ENCODE data around the gene ST7L. TPM values are rescaled to one million over a fixed set of nuclear protein-coding genes. Genes with fewer than 3 reads are reported as not detected.

ST7L gene
- total and polyA plus RNA-seq, 4 donors: 8.4 to 36.1 (median 17.2) TPM

DNA sequence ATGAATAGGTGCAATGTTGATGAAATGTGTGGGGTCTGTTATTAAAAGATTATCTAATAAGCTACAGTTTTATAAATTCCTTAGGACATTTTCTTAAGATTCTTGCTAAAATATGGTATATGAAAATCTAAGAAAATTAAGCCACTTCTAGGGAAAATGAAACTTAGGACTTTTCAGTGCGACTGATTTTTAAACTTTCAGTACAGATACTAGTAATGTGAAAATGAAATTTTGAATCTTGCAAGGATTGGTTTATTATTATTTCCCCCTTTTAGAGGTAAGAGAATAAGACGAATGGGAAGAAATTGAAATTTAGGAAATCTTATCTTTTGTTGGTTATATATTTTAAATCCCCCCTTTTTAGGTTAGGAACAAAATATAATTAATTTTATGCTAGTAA lies 17.1 kb upstream of the ST7L start:
- Histone ChIP-seq H3K9me3 (ENCODE audit: control insufficient read depth in 4 of 4, insufficient read depth in 3 of 4, low read length in 3 of 4) (no peaks in the 10 kb centered on the region), H3K27ac (ENCODE audit: low read depth in 1 of 2, low read length in 1 of 2) (no peak overlapping the region), H3K4me1 (ENCODE audit: control insufficient read depth in 5 of 5, insufficient read depth in 5 of 5, low read length in 5 of 5) (peaks cover 0 to 8% (median 3%) of the 10 kb centered on the region in 5 donors), H3K4me3 (no peak overlapping the region), H3K9ac (ENCODE audit: insufficient read depth in 1 of 2, low read length in 2 of 2) (no peak overlapping the region), H3K27me3 (ENCODE audit: control insufficient read depth in 3 of 3, insufficient read depth in 3 of 3, low read length in 2 of 3) (no peaks in the 10 kb centered on the region), H3K36me3 (ENCODE audit: control insufficient read depth in 4 of 4, insufficient read depth in 4 of 4, low read length in 4 of 4) (peaks cover 0 to under 1% (median 0%) of the 10 kb centered on the region in 4 donors)
- WGBS, 2 donors: 74 to 81% methylated on average over 2 of the region's 2 CpGs
- TF ChIP-seq, protein P1, sequence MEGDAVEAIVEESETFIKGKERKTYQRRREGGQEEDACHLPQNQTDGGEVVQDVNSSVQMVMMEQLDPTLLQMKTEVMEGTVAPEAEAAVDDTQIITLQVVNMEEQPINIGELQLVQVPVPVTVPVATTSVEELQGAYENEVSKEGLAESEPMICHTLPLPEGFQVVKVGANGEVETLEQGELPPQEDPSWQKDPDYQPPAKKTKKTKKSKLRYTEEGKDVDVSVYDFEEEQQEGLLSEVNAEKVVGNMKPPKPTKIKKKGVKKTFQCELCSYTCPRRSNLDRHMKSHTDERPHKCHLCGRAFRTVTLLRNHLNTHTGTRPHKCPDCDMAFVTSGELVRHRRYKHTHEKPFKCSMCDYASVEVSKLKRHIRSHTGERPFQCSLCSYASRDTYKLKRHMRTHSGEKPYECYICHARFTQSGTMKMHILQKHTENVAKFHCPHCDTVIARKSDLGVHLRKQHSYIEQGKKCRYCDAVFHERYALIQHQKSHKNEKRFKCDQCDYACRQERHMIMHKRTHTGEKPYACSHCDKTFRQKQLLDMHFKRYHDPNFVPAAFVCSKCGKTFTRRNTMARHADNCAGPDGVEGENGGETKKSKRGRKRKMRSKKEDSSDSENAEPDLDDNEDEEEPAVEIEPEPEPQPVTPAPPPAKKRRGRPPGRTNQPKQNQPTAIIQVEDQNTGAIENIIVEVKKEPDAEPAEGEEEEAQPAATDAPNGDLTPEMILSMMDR (IDR thresholded peaks at IDR 0.05; ENCODE audit: control extremely low read depth, extremely low read depth): no peak
- DNase-seq (no peak), ATAC-seq (ENCODE audit: insufficient read depth, low FRiP score) (no peak)

DNA sequence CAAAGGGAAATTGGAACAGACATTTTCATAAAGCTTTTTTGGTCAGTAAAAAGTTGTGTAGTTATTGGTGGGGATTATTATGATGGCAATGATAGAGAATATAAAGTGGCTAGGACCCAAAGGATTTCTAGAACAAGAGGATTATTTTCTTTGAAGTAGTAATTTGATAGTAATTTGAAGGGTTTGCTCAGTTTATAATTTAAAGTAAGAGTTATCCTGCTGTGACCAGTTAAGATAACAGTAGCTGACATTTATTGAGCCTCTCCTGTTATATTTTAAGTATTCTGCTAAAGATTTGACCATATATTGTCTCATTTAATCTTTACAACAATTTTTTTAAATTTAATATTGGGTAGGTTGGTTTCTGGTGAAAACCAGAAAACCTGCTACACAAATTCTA lies 15.4 kb upstream of the ST7L start:
- DNase-seq (no peak), ATAC-seq (ENCODE audit: insufficient read depth, low FRiP score) (no peak)
- Histone ChIP-seq H3K4me1 (ENCODE audit: control insufficient read depth in 5 of 5, insufficient read depth in 5 of 5, low read length in 5 of 5) (peaks cover 0 to 8% (median 3%) of the 10 kb centered on the region in 5 donors), H3K9me3 (ENCODE audit: control insufficient read depth in 4 of 4, insufficient read depth in 3 of 4, low read length in 3 of 4) (no peaks in the 10 kb centered on the region), H3K27me3 (ENCODE audit: control insufficient read depth in 3 of 3, insufficient read depth in 3 of 3, low read length in 2 of 3) (no peaks in the 10 kb centered on the region), H3K9ac (ENCODE audit: insufficient read depth in 1 of 2, low read length in 2 of 2) (no peak overlapping the region), H3K36me3 (ENCODE audit: control insufficient read depth in 4 of 4, insufficient read depth in 4 of 4, low read length in 4 of 4) (peaks cover 0 to 5% (median 2%) of the 10 kb centered on the region in 4 donors), H3K4me3 (no peak overlapping the region), H3K27ac (ENCODE audit: low read depth in 1 of 2, low read length in 1 of 2) (no peak overlapping the region)
- TF ChIP-seq, protein P1 (IDR thresholded peaks at IDR 0.05; ENCODE audit: control extremely low read depth, extremely low read depth): no peak

DNA sequence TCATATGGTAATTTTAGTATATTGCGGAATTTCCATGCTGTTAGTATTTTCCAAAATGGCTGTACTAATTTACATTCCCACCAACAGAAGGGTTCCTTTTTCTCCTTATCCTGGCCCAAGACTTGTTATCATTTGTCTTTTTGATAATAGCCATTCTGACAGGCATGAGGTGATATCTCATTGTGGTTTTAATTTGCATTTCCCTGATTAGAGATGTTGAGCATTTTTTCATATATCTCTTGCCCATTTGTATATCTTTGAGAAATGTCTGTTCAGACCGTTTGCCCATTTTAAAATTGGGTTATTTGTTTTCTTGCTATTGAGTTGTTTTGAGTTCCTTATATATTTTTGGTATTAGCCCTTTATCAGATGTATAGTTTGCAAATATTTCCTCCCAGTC lies 14.7 kb upstream of the ST7L start:
- no peak for ATAC-seq (ENCODE audit: insufficient read depth, low FRiP score)
- TF ChIP-seq, protein P1 (IDR thresholded peaks at IDR 0.05; ENCODE audit: control extremely low read depth, extremely low read depth): no peak
- DNase-seq: no peak
- no peaks in the 10 kb centered on the region for H3K9me3 ChIP-seq (ENCODE audit: control insufficient read depth in 4 of 4, insufficient read depth in 3 of 4, low read length in 3 of 4)
- H3K36me3 ChIP-seq (ENCODE audit: control insufficient read depth in 4 of 4, insufficient read depth in 4 of 4, low read length in 4 of 4): peaks cover 0 to 5% (median 2%) of the 10 kb centered on the region in 4 donors
- no peak overlapping the region for H3K9ac ChIP-seq (ENCODE audit: insufficient read depth in 1 of 2, low read length in 2 of 2)
- no peak overlapping the region for H3K4me3 ChIP-seq
- WGBS, 2 donors: 81 to 89% methylated on average over 2 of the region's 2 CpGs
- H3K4me1 ChIP-seq (ENCODE audit: control insufficient read depth in 5 of 5, insufficient read depth in 5 of 5, low read length in 5 of 5): peaks cover 0 to 8% (median 3%) of the 10 kb centered on the region in 5 donors
- no peak overlapping the region for H3K27ac ChIP-seq (ENCODE audit: low read depth in 1 of 2, low read length in 1 of 2)
- no peaks in the 10 kb centered on the region for H3K27me3 ChIP-seq (ENCODE audit: control insufficient read depth in 3 of 3, insufficient read depth in 3 of 3, low read length in 2 of 3)

DNA sequence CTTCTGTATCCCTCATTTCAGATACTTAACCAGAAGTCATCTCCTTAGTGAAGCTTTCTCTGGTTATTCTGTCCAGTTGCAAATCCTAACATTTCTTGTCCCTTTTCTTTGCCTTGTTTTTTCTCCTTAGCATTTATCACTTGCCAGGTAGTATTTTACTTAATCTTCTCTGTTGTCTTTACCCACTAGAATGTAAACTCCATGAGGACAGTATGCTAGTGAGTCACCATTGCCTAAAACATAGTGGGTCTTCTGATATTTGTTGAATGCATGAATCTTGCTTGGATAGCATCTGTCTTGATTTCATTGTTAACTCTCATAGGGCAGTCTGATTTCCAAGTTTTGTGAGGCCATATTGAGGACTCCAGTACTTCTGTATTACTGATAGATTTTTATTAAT lies 10.3 kb upstream of the ST7L start:
- TF ChIP-seq, protein P1 (IDR thresholded peaks at IDR 0.05; ENCODE audit: control extremely low read depth, extremely low read depth): no peak
- no peak overlapping the region for H3K27ac ChIP-seq (ENCODE audit: low read depth in 1 of 2, low read length in 1 of 2)
- peaks cover 3 to 7% (median 4%) of the 10 kb centered on the region in 4 donors for H3K36me3 ChIP-seq (ENCODE audit: control insufficient read depth in 4 of 4, insufficient read depth in 4 of 4, low read length in 4 of 4)
- no peak overlapping the region for H3K4me3 ChIP-seq
- no peaks in the 10 kb centered on the region for H3K9me3 ChIP-seq (ENCODE audit: control insufficient read depth in 4 of 4, insufficient read depth in 3 of 4, low read length in 3 of 4)
- H3K4me1 ChIP-seq (ENCODE audit: control insufficient read depth in 5 of 5, insufficient read depth in 5 of 5, low read length in 5 of 5): peaks cover 0 to 20% (median 0%) of the 10 kb centered on the region in 5 donors
- no peak for DNase-seq
- no peaks in the 10 kb centered on the region for H3K27me3 ChIP-seq (ENCODE audit: control insufficient read depth in 3 of 3, insufficient read depth in 3 of 3, low read length in 2 of 3)
- no peak for ATAC-seq (ENCODE audit: insufficient read depth, low FRiP score)
- H3K9ac ChIP-seq (ENCODE audit: insufficient read depth in 1 of 2, low read length in 2 of 2): no peak overlapping the region

Measured in lung (tissue), 12 donors.